ENCODE measurements around the gene ADAMTS10. TPM values are rescaled to one million over a fixed set of nuclear protein-coding genes. Genes with fewer than 3 reads are reported as not detected.
A peak's percentile ranks its signal among the peaks of the same experiment; 100 is the strongest.

The ADAMTS10 gene
- total and polyA plus RNA-seq, 10 donors = 7.8 to 33.8 (median 18.0) TPM

DNA sequence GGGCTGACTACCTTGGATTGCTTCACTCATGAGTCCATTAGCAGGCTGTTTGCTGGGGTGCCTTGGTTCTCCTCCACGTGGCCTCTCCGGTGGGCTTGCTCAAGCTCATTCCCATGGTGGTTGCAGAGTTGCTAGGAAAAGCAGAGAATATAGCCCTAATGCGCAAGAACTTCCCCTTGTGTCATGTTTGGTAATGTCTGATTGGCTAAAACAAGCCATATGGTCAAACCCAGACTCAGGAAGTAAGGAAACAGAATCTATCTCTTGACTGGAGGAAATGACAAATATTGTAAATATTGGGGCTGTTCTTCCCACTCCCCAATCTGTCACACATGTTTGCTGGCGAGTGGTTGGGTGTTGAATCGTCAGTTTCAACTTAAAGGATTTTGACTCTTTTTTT is 32.0 kb upstream of the ADAMTS10 start:
- WGBS, 5 donors = 53 to 72% (median 62%) methylated on average over 5 of the region's 5 CpGs
- peak overlapping the region in 5 of 8 donors; percentile 17 to 92 (median 57) for H3K27ac ChIP-seq
- no peak overlapping the region for H3K4me3 ChIP-seq
- peaks cover 0 to 62% (median 21%) of the 10 kb centered on the region in 6 donors for H3K4me1 ChIP-seq
- H3K9me3 ChIP-seq = peaks cover 0 to 7% (median 4%) of the 10 kb centered on the region in 8 donors
- intact Hi-C loops (cut with DNase I; ENCODE audit: low total_unique reads) = loop anchor here (5.0 kb wide), 1 partner anchor 290 kb away; no protein-coding TSS in a partner anchor
- no peaks in the 10 kb centered on the region for H3K36me3 ChIP-seq
- TF ChIP-seq POLR2AphosphoS5 (IDR thresholded peaks at IDR 0.05) = no peak
- no peak for TF ChIP-seq POLR2A (IDR thresholded peaks at IDR 0.05)
- TF ChIP-seq, protein P1, sequence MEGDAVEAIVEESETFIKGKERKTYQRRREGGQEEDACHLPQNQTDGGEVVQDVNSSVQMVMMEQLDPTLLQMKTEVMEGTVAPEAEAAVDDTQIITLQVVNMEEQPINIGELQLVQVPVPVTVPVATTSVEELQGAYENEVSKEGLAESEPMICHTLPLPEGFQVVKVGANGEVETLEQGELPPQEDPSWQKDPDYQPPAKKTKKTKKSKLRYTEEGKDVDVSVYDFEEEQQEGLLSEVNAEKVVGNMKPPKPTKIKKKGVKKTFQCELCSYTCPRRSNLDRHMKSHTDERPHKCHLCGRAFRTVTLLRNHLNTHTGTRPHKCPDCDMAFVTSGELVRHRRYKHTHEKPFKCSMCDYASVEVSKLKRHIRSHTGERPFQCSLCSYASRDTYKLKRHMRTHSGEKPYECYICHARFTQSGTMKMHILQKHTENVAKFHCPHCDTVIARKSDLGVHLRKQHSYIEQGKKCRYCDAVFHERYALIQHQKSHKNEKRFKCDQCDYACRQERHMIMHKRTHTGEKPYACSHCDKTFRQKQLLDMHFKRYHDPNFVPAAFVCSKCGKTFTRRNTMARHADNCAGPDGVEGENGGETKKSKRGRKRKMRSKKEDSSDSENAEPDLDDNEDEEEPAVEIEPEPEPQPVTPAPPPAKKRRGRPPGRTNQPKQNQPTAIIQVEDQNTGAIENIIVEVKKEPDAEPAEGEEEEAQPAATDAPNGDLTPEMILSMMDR (IDR thresholded peaks at IDR 0.05 in 8 of 11, conservative IDR thresholded peaks at IDR 0.05 in 3 of 11) = no peak
- peaks cover 0 to 52% (median 0%) of the 10 kb centered on the region in 7 donors for H3K27me3 ChIP-seq (replicated peaks in 1 of 7)
- no peak for DNase-seq

DNA sequence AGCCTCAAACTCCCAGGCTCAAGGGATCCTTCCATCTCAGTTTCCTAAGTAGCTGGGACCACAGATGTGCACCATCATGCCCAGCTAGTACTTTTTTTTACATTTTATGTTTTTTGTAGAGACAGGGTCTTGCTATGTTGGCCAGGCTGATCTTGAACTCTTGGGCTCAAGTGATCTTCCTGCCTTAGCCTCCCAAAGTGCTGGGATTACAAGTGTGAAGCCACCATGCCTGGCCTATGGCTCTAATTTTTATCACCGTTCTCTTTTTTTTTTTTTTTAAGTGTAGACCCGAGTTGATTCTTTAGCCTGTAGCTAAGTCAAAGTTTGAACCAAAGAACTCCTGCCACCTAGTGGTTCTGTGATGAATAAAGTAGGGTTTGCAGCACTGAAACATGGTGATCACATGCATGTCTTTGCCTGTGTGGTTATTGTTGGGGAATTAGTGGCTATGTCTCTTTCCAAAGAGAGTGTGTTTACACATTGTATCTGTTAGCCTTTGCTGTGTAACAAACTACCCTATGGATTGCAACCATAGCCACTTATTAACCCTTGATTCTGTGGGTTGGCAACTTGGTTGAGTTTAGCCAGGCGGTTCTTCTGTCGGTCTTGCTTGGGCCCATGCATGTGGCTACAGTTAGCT is 31.5 kb upstream of the ADAMTS10 start:
- peaks cover 0 to 53% (median 0%) of the 10 kb centered on the region in 7 donors for H3K27me3 ChIP-seq (replicated peaks in 1 of 7)
- no peak for DNase-seq
- peaks cover 0 to 64% (median 19%) of the 10 kb centered on the region in 6 donors for H3K4me1 ChIP-seq
- no peaks in the 10 kb centered on the region for H3K36me3 ChIP-seq
- 40 to 48% (median 45%) methylated on average over 4 of the region's 4 CpGs for WGBS, 5 donors
- TF ChIP-seq POLR2A (IDR thresholded peaks at IDR 0.05) = no peak
- TF ChIP-seq, protein P1 (IDR thresholded peaks at IDR 0.05 in 8 of 11, conservative IDR thresholded peaks at IDR 0.05 in 3 of 11) = peak in 10 of 11 experiments; percentile 47 to 80 (median 66)
- peak overlapping the region in 4 of 8 donors; percentile 32 to 92 (median 71) for H3K27ac ChIP-seq
- intact Hi-C loops (cut with DNase I; ENCODE audit: low total_unique reads) = loop anchor here (5.0 kb wide), 1 partner anchor 290 kb away; no protein-coding TSS in a partner anchor
- peak overlapping the region in 1 of 8 donors; percentile 51 for H3K4me3 ChIP-seq
- peaks cover 0 to 7% (median 4%) of the 10 kb centered on the region in 8 donors for H3K9me3 ChIP-seq

DNA sequence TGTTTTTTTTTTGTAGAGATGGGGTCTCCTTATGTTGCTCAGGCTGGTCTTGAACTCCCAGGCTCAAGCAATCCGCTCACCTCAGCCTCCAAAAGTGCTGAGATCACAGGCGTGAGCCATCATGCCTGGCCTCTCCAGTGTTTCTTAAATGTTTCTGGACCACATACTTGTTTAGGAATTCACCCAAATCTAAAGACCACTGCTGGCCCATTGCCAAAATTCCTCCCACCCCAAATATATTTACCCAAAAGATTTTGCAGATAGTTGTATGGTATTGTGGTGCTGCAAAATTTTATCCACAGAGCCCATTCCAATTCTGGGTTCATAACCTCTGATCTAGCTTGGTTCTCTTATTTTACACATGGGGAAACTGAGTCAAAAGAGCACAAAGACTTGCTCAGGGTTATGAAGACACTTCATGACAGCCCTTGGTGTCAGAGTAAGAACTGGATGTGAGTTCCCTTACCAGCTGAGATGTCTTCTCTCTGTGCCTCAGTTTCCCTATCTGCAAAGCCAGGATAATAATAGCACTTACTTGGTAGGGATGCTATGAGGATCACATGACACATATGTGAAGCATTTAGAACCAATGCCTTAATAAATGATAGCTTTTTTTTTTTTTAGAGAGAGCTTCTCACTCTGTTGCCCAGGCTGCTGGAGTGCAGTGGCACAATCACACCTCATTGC is 30.8 kb upstream of the ADAMTS10 start:
- H3K27me3 ChIP-seq (replicated peaks in 1 of 7) = peaks cover 0 to 50% (median 0%) of the 10 kb centered on the region in 7 donors
- H3K9me3 ChIP-seq = peaks cover 0 to 7% (median 4%) of the 10 kb centered on the region in 8 donors
- TF ChIP-seq POLR2AphosphoS5 (IDR thresholded peaks at IDR 0.05) (no peak), POLR2A (IDR thresholded peaks at IDR 0.05) (no peak)
- TF ChIP-seq, protein P1 (IDR thresholded peaks at IDR 0.05 in 8 of 11, conservative IDR thresholded peaks at IDR 0.05 in 3 of 11) = no peak
- peak overlapping the region in 1 of 8 donors; percentile 51 for H3K4me3 ChIP-seq
- intact Hi-C loops (cut with DNase I; ENCODE audit: low total_unique reads) = loop anchor here (5.0 kb wide), 1 partner anchor 289 kb away; no protein-coding TSS in a partner anchor
- peak overlapping the region in 6 of 8 donors; percentile 52 to 92 (median 85) for H3K27ac ChIP-seq
- 64 to 95% (median 89%) methylated on average over 2 of the region's 2 CpGs for WGBS, 5 donors
- H3K36me3 ChIP-seq = no peaks in the 10 kb centered on the region
- peaks cover 0 to 57% (median 16%) of the 10 kb centered on the region in 6 donors for H3K4me1 ChIP-seq
- DNase-seq = no peak

All from spleen (tissue), 11 donors.